Endothelial cell of umbilical vein (primary cell): ENCODE data around the gene SPACA7. TPM values are rescaled to one million over a fixed set of nuclear protein-coding genes. Genes with fewer than 3 reads are reported as not detected.

Source experiments
- BruUV-seq: library from RNA; stranded (reverse); fragments of 400-500 nt; replicated peaks from 2 replicates; lab custom pipeline; 2021; lab: Mats Ljungman, UMichigan
- CTCF ChIA-PET: fragments of 300-600, 350-600 bp; sonication (Branson Sonifier 250); formaldehyde crosslinking; loops from one replicate; lab custom pipeline; 2021; ENCODE audit warnings: antibody characterized with exemption, inconsistent platforms; lab: Charles Lee
- POLR2A ChIA-PET: fragments of 300-600, 350-600 bp; sonication (Branson Sonifier 250); formaldehyde crosslinking; loops from one replicate; lab custom pipeline; 2021; ENCODE audit warnings: antibody characterized with exemption, inconsistent platforms; lab: Charles Lee
- DNase-seq: peaks from one replicate; pipeline ENCODE4 v3.0.0-alpha.2; 2011; ENCODE audit warnings: low read depth, low spot score
- FAIRE-seq: peaks from 2 replicates; lab custom pipeline; 2011; peaks lifted over from hg19 to GRCh38; lab: Jason Lieb, UNC
- H2AFZ ChIP-seq: 2 replicates; pipeline ENCODE4 v1.6.0; 2012; ENCODE audit warnings: low read depth, low read length, control low read depth, inconsistent platforms
- H3K27ac ChIP-seq: 2 replicates; pipeline ENCODE4 v1.5.1; 2011; ENCODE audit warnings: low read depth, mild to moderate bottlenecking, control low read depth, low read length, moderate library complexity; ENCODE audit not compliant: insufficient read depth
- H3K27me3 ChIP-seq, 2 experiments: 2 replicates each; pipeline versions ENCODE4 v1.6.0 to v1.6.1; 2011; ENCODE audit warnings: low read length in 2 of 2, mixed read lengths in 1 of 2; ENCODE audit not compliant: control insufficient read depth in 2 of 2, insufficient read depth in 2 of 2
- H3K36me3 ChIP-seq, 2 experiments: 2 replicates in 1 of 2; 3 replicates in 1 of 2; pipeline ENCODE4 v1.5.1; 2011; ENCODE audit warnings: low read length in 2 of 2, mild to moderate bottlenecking in 1 of 2, moderate library complexity in 1 of 2; ENCODE audit not compliant: control insufficient read depth in 2 of 2, insufficient read depth in 2 of 2; ENCODE audit errors: extremely low read depth in 1 of 2
- H3K4me1 ChIP-seq: 3 replicates; pipeline ENCODE4 v1.5.1; 2011; ENCODE audit warnings: mild to moderate bottlenecking, low read length; ENCODE audit not compliant: control insufficient read depth, insufficient read depth; ENCODE audit errors: extremely low read depth
- H3K4me2 ChIP-seq: 2 replicates; pipeline ENCODE4 v1.6.1; 2011; ENCODE audit warnings: low read length, control low read depth, mixed read lengths; ENCODE audit not compliant: insufficient read depth
- H3K4me3 ChIP-seq, 3 experiments: fragments of 200-600 bp in 1 of 3; sonication (generic), shearing (Covaris generic) in 1 of 3; replicated peaks in 1 of 3; 2 replicates each; pipeline ENCODE4 v1.5.1; 2011 to 2016; ENCODE audit warnings: control low read depth in 3 of 3, low read length in 3 of 3, mild to moderate bottlenecking in 2 of 3, inconsistent platforms in 1 of 3, low read depth in 1 of 3, moderate library complexity in 1 of 3; ENCODE audit not compliant: insufficient read depth in 1 of 3
- H3K79me2 ChIP-seq: 2 replicates; pipeline ENCODE4 v1.6.0; 2012; ENCODE audit warnings: low read length, inconsistent platforms; ENCODE audit not compliant: control insufficient read depth, insufficient read depth
- H3K9ac ChIP-seq: replicated peaks from 2 replicates; pipeline ENCODE3; 2011; ENCODE audit warnings: low read length, control low read depth; ENCODE audit not compliant: insufficient read depth; ENCODE audit errors: extremely low read depth
- H3K9me1 ChIP-seq: replicated peaks from 3 replicates; pipeline ENCODE4 v1.6.0; 2011; ENCODE audit warnings: mild to moderate bottlenecking, low read length; ENCODE audit not compliant: control insufficient read depth, insufficient read depth; ENCODE audit errors: extremely low read depth
- H3K9me3 ChIP-seq: replicated peaks from 2 replicates; pipeline ENCODE4 v1.5.1; 2012; ENCODE audit warnings: low read length, inconsistent platforms; ENCODE audit not compliant: control insufficient read depth, insufficient read depth
- H4K20me1 ChIP-seq: replicated peaks from 2 replicates; pipeline ENCODE3; 2011; ENCODE audit warnings: mild to moderate bottlenecking, low read length; ENCODE audit not compliant: control insufficient read depth, insufficient read depth; ENCODE audit errors: extremely low read depth
- CTCF ChIP-seq, 2 donors: IDR thresholded peaks; 1 replicate in 1 of 2; 2 replicates in 1 of 2; pipeline ENCODE4 v1.5.1; 2011; ENCODE audit warnings: low read length in 2 of 2, mild to moderate bottlenecking in 2 of 2, moderate library complexity in 2 of 2, control low read depth in 1 of 2, inconsistent platforms in 1 of 2, low read depth in 1 of 2; ENCODE audit not compliant: insufficient read depth in 1 of 2; ENCODE audit errors: extremely low read depth in 1 of 2
- EZH2 ChIP-seq: IDR thresholded peaks from 2 replicates; pipeline ENCODE4 v1.6.1; 2012; ENCODE audit warnings: borderline replicate concordance, low read depth, mild to moderate bottlenecking, moderate library complexity, low read length, inconsistent platforms; ENCODE audit not compliant: severe bottlenecking
- FOS ChIP-seq: IDR thresholded peaks from 2 replicates; pipeline ENCODE4 v1.6.1; 2011; ENCODE audit warnings: mild to moderate bottlenecking, low read length, moderate library complexity, borderline replicate concordance; ENCODE audit not compliant: insufficient read depth
- GATA2 ChIP-seq: IDR thresholded peaks from 2 replicates; pipeline ENCODE4 v1.7.0; 2011; ENCODE audit warnings: low read depth, mild to moderate bottlenecking, moderate library complexity, mixed read lengths, low read length; ENCODE audit not compliant: insufficient read length, insufficient read depth
- JUN ChIP-seq: IDR thresholded peaks from 2 replicates; pipeline ENCODE4 v1.6.1; 2011; ENCODE audit warnings: borderline replicate concordance, low read depth; ENCODE audit not compliant: insufficient read length, insufficient read depth
- MYC ChIP-seq: IDR thresholded peaks from one replicate; pipeline ENCODE4 v1.6.1; 2011; ENCODE audit warnings: mild to moderate bottlenecking, low read depth, low read length
- POLR2A ChIP-seq: IDR thresholded peaks from 2 replicates; pipeline ENCODE4 v1.6.1; 2012; ENCODE audit warnings: low read depth, mild to moderate bottlenecking, control low read depth, low read length
- POLR2AphosphoS5 ChIP-seq: IDR thresholded peaks from 2 replicates; pipeline ENCODE4 v1.6.1; 2012; ENCODE audit warnings: low read depth, mild to moderate bottlenecking, control low read depth, low read length, moderate library complexity; ENCODE audit not compliant: insufficient read depth
- dilution Hi-C: fragments of 300-500 bp; cut with MboI; formaldehyde crosslinking; loops from one replicate; pipeline ENCODE4 v1.15.0; 2019; ENCODE audit warnings: low sequenced_read_pairs; ENCODE audit not compliant: extremely low pct_ligation_motif_present
- intact Hi-C: fragments of 100-400 bp; cut with micrococcal nuclease; formaldehyde crosslinking; loops from one replicate; pipeline ENCODE4 v1.10.0; 2022
- polyA plus RNA-seq, 4 experiments: library from polyadenylated mRNA; depleted of rRNA in 3 of 4; stranded (reverse) in 3 of 4; unstranded in 1 of 4; fragments of >200 nt; gene quantifications; 2 replicates each; pipeline versions ENCODE4 v1.2.1 to v1.2.3, GENCODE V29; 2011 to 2012; ENCODE audit warnings: missing spikeins in 1 of 4
- total RNA-seq: library from RNA; stranded (reverse); gene quantifications from 2 replicates; pipeline ENCODE4 v1.2.3, GENCODE V29; 2021
- TF ChIP-seq, protein P1 (sequence below): IDR thresholded peaks from 2 replicates; pipeline ENCODE4 v1.6.1; 2011; ENCODE audit not compliant: insufficient read depth, insufficient read length

SPACA7 gene
- total and polyA plus RNA-seq, 2 donors (not counting 3 experiments of a cell fraction or from before 2014, with no cell fraction given): not detected

DNA sequence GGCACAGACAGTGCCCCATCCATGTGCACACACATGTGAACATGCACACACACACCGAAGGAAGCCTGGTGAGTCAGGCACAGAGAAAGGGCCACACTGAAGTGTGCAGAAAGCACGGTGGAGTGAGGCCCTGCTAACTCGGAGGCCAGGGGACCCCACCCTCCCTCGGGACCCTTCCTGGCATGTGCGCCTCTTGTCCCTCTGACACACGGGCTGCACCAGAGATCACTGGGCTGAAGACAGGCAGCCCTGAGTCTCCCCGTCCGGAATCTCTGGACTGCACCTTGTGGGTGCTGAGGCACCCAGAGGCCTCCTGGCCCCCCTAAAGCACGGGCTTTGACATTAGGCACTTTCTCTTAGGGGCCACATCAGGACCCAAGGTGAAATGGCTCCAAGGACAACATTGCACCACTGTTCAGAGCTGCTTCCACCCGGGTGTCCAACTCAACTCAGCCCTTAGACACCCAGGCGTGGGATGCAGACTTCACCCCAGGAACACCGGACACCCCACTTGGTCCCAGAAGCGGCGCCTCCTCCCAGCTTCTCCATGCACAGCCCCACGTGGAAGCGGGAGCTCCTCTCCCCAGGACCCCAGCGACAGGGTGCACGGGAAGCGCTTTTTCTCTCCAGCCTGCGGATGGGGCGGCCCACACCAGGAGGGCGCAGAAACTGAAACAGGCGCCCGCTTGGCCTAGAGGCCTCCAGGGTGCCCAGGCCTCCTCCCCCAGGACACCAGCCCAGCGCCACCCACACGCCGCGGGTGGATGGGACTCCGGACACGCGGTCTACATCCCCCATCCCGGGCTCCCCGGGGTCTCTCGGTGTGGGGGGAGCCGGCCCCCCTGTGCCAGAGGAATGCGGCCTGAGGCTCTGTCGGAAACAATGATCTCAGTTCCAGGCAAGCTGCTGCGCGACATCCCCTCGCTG lies 90.2 kb downstream of the SPACA7 start:
- TF ChIP-seq POLR2A (no peak), FOS (no peak), MYC (no peak), CTCF (IDR thresholded peaks at IDR 0.05; ENCODE audit: extremely low read depth in 1 of 2, insufficient read depth in 1 of 2, low read depth in 1 of 2, low read length in 2 of 2) (no peak), JUN (no peak), EZH2 (no peak), GATA2 (no peak), POLR2AphosphoS5 (no peak)
- TF ChIP-seq, protein P1, sequence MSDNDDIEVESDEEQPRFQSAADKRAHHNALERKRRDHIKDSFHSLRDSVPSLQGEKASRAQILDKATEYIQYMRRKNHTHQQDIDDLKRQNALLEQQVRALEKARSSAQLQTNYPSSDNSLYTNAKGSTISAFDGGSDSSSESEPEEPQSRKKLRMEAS: no peak
- no peak for DNase-seq
- intact Hi-C loops (no loop called here), dilution Hi-C loops (no loop called here)
- Histone ChIP-seq H3K79me2 (no peaks in the 10 kb centered on the region), H3K36me3 (no peaks in the 10 kb centered on the region), H4K20me1 (no peaks in the 10 kb centered on the region), H3K27ac (no peak overlapping the region), H3K4me2 (no peak overlapping the region), H3K9me1 (no peaks in the 10 kb centered on the region), H3K9me3 (no peaks in the 10 kb centered on the region), H3K4me1 (no peaks in the 10 kb centered on the region), H3K27me3 (no peaks in the 10 kb centered on the region), H2AFZ (no peak overlapping the region), H3K9ac (no peak overlapping the region), H3K4me3 (no peak overlapping the region)
- ChIA-PET CTCF (no interaction called here), POLR2A (no interaction called here)
- FAIRE-seq: no peak
- no TSS peak for BruUV-seq
